IPS-11a (cell line): ENCODE results near the gene KRT25.
"Not testable (repeated sequence)": the region's sequence is repeated elsewhere in the genome, so short reads cannot be mapped to it uniquely, and the experiment has no call there.

Source experiments
- H3K4me3 ChIP-seq: one replicate; pipeline ENCODE4 v1.5.1; 2013; ENCODE audit warnings: low read depth, low read length, control low read depth

The KRT25 gene

DNA sequence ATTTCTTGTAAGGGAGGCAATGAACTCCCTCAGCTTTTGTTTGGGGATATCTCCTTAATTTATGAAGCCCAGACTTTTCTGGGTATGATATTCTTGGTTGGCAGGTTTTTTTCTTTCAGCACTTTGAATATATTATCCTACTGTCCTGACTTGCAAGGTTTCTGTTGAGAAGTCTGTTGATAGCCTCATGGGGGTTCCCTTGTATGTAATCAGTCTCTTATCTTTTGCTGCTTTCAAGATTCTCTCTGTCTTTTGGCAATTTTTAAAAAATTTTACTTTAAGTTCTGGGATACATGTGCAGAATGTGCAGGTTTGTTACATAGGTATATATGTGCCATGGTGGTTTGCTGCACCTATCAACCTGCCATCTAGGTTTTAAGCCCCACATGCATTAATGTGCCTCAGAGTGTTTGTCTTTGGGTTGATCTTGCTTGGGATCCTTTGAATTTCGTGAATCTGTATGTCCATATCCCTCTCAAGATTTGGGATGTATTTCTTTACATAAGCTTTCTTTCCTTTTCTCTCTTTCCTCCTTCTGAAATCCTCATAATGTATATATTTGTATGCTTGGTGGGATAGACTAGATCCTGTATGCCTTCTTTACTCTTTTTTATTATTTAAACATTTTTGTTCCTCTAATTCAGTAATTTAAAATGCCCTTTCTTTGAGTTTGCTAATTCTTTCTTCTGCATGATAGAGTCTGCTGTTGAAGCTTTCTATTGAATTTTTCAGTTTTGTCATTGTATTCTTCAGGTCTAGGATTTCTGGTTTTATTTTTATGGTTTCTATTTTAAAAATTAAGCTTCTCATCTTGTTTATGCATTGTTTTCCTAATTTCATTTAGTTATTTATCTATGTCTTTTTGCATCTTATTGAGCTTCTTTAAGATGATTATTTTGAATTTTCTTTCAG, 5.2 kb upstream of the KRT25 start:
- no peak overlapping the region for H3K4me3 ChIP-seq

DNA sequence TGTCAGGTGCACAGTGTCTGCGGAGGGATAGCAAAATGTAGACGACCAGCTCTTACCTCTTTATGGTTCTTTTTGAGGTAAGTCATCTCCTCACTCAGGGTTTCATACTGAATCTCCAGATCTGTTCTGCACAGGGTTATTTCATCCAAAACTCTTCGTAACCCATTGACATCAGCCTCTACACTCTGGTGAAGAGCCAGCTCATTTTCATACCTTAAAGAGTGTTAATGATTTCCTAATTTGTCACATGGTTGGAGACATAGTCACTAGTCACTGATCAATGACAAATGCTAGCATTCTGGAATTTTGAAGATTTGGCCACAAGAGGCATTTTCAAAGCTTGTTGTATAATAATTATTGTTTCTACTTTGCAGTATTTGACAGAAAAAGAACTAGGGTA, 1.3 kb downstream of the KRT25 start:
- no peak overlapping the region for H3K4me3 ChIP-seq

DNA sequence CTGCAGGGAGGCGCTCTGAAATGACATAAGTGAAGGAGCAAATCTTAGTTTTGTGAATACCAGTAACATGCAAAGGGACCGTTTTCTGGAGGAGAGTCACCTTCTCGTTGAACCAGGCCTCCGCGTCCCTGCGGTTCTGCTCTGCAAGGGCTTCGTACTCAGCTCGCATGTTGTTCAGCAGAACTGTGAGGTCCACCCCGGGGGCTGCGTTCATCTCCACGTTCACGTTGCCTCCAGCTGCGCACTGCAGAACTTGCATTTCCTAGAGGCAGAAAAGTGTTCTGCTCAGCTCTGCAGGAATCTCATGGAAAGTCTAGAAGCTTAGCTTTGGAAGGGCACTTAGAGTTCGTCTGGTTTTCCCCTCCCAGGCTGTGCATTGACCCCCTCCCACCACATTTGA, 4.1 kb downstream of the KRT25 start:
- no peak overlapping the region for H3K4me3 ChIP-seq

DNA sequence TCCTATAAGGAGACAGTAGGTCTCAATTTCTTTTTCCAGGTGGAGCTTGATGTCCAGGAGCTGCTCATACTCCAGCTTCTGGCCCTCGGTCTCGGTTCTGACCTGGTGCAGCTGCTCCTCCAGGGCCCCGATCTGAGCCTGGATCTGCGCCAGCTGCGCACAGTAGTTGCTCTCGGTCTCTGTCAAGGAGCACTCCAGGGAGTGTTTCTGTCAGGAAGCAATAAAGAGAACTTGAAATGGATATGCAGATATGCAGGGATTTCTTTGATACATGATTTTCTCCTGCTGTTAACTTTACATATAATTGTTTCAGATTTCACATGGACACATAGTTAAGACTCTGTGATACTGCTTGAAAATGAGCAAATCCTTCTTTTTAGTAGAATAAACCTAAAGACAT, 4.7 kb downstream of the KRT25 start:
- H3K4me3 ChIP-seq = no peak overlapping the region

DNA sequence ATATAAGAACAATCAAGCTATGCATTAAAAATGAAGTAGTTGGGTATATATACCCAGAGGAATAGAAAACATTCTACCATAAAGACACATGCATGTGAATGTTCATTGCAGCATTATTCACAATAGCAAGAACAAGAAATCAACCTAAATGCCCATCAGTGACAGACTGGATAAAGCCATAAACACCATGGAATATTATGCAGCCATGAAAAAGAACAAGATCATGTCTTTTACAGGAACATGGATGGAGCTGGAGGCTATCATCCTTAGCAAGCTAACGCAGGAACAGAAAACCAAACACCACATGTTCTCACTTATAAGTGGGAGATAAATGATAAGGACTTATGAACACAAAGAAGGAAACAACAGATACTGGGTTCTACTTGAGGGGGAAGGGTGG, 6.5 kb downstream of the KRT25 start:
- not testable (repeated sequence) for H3K4me3 ChIP-seq

DNA sequence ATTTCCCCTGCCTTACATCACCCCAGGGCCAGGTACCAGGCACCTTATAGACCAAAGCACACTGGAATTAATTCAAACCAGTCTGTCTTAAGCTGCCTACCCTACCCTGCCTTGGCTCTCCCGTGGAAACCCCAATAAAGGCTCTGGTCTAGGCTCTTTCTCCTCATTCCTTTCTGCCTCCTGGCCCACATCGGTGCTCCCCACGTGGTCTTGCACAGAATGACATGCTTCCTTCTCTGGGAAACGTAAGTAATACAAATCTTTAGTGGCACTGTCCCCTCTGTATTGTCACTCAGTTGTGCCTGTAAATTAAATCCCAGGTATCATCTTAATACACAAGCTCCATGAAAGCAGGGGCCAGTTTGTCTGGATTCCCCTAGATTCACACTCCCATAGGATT, 16.6 kb downstream of the KRT25 start:
- no peak overlapping the region for H3K4me3 ChIP-seq

DNA sequence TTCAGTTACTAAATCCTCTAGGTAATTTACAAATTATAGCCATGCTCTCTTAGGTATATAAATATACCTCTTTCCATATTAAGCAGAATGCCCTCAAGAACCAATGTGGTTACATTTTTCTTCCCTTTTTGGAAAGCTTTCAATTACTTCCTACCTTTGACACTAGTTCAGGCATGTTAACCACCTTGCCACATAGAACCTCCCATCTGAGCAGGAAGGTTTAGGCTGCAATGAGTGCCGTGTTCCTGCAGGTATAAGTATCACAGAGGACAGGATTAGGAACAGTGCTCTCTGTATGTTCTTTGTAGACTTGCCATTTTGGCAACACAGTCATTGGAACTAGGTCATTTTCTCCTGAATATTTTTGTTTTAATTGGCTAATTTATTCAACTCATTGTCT, 20.1 kb downstream of the KRT25 start:
- no peak overlapping the region for H3K4me3 ChIP-seq

DNA sequence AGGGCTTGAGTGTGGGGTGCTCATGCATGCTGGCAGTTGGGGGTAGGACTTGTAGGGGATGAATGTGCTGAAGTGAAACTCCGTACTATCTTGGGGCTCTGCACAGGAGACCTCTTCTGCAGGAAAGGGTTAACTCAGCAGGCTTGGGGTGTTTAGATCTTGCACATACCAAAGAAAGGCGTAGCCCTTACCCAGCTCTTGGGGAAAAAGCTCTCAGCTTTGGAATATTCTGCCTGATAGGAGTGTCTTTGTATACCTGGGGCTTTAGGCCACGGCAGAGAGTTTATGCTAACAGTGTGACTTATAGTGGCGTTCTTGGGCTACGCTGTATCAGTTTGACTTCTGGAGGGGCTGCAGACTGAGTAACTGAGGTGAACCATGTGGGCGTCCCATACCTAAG, 21.1 kb downstream of the KRT25 start:
- no peak overlapping the region for H3K4me3 ChIP-seq

DNA sequence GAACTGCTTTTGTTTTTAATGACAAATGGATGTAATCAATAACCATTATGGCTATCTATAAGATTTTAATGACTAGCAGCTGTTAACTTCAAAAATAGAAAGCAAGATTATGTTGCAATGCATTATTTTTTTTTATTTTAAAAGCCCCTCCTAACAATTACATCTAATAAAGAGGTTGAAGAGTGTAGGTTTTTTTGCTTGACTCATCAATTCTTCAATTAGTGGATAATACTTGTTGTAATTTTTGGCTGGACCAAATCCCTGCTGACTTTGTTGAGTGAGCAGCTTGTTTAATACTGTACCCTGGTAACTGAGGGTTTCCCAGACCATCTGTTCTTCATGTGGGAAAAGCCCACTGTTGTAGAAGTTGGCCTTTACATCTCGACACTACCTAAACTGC, 24.2 kb downstream of the KRT25 start:
- H3K4me3 ChIP-seq = no peak overlapping the region

DNA sequence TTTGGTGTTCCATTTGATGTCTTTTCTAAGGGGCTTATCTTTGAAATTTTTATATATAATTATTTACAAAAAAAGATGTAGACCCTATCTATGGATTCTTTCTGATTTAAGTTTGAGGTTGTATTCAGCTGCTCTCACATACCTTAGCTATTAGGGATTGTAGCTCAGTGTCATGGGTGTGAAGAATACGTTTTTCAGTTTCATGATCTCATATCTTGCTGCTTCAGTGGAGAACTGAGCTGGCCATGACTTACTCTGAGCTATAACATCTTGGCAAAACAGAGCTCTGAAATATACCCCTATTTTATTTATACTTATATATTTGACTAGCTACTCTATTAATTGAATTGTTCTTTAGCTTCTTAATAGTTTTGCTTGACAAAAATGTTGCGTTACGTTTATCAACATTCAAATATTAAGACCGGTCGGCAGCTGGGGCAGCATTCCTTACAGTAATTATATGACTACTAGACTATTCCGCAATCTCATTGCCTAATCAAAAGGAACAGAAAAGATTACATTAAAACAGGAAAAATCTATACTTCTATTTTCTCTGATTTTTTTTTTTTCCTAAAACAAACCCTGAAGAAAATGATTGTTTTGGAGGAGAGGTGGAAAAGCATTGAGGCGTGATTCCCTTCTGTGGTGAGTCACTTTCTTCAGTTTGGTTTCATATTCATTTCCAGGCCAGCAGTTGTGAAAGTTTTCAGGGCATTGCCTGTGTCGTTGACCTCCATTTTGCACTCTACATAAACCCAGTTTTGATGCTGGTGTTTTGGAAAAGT, 27.5 kb downstream of the KRT25 start:
- H3K4me3 ChIP-seq = no peak overlapping the region

DNA sequence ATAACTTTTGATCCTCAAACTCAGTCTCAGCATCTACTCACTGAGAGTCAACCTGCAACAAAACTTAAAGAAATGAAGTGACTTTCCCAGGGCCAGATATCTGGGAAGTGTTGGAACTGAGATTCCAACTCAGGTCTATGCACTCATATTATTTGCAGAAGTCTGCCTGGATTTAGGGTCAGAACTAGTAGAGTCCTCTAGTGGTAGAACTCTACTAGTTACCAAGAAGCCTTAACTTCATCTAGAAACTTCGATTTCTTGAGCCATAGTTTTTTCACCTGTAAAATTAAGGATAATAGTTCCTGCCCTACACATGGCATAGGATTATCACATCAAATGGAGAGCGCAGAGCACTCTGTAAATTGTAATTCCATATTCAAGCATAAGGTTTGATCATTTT, 28.2 kb downstream of the KRT25 start:
- H3K4me3 ChIP-seq = no peak overlapping the region

DNA sequence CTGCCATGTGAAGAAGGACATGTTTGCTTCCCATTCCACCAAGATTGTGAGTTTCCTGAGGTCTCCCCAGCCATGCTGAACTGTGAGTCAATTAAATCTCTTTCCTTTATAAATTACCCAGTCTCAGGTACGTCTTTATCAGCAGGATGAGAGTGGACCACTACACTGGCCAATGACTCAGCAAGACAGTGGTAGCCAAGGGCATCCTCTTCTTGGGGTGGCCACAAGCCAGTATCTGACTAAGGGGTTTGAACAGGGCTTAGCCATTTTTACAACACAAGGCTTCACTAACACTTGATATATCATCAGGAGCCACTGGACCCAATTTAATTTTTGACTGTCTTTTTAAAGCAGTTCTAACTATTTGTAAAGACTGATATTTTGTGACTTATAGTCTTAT, 30.5 kb downstream of the KRT25 start:
- no peak overlapping the region for H3K4me3 ChIP-seq

DNA sequence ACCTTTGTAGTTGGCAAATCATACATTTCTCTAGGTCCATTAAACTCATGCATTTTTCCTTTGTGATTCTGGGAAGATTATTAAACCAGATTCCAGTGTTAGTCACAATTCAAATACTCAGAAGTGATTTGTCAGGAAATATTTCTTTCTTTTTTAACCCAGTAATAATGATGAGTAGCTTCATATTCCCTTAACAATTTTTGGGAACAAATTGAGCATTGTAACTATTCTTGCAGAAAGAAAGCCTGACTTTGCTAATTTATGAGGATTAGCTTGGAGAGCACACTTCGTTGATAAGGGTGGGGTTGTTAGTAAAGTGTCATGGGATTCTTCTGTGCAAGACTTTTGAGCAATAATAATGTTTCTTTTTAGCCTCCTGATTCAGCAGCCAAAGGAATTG, 32.9 kb downstream of the KRT25 start:
- no peak overlapping the region for H3K4me3 ChIP-seq

DNA sequence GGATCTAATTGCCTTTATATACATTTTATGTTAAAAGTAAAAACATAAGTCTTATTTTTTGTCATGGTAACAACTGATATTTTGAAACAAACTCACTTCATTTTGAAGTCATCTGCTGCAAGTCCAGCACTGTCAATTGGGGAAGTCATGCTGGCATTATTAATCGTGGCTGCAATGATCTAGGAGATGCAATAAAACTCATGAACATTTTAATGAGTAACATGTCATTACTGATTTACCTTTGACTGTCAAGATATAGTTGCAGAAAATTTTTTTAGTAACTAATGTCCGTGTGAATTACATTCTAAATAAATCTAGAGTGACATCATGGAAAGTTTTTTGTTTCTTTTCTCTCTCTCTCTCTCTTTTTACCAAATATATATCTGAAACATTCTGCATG, 34.2 kb downstream of the KRT25 start:
- no peak overlapping the region for H3K4me3 ChIP-seq

DNA sequence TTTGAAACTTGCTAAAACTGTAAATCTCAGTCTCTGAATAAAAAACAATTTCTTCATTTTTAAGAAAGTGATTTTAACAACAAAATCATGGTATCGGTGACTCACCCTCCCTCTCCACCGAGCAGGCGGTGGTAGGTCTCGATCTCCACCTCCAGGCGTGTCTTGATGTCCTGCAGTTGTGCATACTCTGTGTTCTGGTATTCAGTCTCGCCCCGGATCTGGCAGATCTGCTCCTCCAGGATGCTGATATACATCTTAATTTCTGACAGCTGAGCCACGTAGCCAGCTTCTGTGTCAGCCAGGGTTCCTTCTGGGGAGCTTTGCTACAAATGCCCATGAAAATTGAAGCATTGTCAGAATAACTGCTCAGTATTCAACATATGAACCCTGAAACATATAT, 36.2 kb downstream of the KRT25 start:
- H3K4me3 ChIP-seq = no peak overlapping the region

DNA sequence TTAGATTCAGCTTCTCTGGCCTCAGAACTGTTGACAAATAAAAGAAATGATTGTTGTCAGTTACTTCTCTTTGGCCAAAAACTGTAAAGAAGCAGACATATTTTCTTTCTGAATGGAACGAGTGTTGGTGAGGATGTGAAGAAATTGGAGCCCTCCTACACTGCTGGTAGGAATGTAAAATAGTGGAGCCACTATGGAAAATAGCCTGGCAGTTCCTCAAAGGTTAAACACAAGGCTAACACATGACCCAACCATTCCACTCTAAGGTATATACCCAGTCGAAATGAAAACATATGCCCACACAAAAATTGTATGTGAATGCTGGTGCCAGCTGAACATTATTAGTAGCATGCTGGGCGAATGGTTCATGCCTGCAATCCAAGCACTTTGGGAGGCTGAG, 37.4 kb downstream of the KRT25 start:
- H3K4me3 ChIP-seq = no peak overlapping the region

DNA sequence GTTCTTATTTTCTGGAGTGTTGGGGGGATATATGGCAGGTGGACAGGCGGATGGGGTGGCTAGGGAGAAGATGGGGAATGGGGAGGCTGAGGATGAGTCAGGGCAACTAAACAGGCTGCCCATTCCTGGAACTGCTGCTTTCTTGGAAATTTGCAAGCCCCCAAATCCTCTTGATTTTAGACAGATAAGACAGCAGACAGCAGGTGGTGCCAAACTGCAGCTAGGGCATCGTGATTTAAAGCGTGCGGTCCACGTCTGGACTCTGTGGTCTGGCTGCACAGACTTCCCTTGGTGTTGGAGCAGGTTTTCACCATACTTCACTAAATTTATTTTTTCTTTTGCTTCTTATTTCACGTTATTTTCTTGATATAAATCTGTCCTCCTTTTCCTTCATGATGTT, 40.7 kb downstream of the KRT25 start:
- no peak overlapping the region for H3K4me3 ChIP-seq

DNA sequence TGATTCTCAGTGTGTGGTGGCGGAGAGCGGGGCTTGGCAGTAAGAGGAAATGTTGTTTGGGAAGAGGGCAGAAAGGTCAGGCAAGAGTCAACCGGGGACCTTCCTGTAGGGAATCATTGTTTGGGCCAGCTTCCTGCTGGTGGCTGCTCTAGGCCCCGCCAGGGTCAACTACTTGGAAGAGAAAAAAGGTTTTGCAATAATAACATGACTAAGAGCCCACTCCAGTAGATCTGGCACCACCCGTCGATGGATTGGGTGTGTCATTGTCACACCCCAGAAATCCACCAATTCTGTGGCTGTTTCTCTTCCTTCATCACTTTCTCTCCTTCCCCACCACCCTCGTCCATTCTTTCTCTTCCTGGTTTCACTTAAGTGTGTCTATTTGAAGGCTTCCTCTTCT, 47.4 kb downstream of the KRT25 start:
- no peak overlapping the region for H3K4me3 ChIP-seq

DNA sequence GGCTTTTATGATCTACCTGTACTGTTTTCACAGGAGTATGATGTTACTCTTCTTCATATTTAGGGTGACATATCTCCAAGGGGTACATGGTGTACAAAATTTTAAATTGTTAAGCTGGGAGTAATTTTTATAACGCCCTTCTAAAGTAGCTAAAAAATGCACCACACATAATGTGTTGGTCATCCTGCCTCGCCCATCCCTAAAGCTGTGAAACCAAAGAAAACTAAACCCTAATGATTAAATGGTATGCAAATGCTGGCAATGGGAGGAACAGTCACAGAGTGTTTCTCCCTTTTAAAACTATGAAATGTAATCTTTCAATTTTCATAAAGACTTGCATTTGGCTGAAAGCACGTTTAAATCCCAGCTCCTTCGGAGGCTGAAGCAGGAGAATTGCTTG, 49.5 kb downstream of the KRT25 start:
- H3K4me3 ChIP-seq = no peak overlapping the region

DNA sequence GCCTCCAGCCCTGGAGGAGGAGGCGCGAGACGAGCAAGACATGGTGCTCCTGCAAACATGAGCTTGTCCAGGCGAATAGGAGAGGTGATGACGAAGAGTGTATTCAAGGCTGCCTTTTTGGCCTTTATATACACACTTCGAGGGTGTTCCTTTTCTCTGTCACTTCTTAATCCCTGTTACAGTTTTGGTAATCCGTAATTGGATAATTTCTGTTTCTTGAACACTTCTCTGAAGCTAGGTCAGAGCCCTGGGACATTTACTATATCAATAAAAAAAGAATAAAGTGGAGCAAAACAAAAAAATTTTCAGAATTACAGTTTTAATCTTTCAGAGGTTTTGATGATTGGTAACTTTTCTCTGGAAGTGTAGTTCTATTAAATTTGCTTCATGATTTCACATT, 51.5 kb downstream of the KRT25 start, which contains the start of gene KRT24:
Gene KRT24 (minus strand): TSS at position 101 of the 400 bp plus-strand sequence. CDS start 59 bp downstream, at position 42.
- no peak within 1 kb of the TSS for H3K4me3 ChIP-seq

DNA sequence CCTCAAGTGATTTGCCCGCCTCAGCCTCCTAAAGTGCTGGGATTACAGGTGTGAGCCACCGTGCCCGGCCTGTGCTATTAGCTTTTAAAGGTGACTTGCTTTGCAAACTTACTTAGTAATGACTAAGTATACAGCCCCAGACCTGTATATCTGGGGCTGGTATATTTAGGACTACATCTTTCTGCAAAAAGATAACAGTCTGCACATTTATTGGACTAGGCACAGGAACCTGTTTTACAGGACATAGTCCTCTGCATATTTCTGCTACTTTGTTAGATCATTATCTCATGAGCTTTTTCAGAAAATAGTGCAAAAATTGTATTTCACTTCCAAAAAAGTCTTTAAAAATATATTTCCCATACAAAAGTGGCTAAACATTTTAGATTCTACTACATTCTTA, 52.9 kb downstream of the KRT25 start:
- H3K4me3 ChIP-seq = no peak overlapping the region

DNA sequence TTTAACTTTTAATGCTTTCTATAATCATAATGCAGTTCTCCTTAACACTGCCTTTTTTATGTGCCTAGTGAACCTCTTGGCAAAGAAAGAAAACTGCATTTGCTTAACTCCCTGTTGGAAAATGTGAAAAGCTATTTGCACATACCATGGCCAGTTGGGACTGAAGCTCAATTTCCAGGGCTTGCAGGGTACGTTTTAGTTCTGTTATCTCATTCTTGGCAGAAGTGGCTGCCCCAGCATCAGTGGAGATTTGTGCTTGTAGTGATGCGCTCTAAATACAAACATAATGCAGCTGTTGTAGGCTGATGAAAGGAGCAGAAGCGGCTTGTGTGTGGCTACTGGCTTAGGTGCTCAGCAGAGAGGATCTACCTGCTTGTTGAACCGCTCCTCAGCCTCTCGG, 55.3 kb downstream of the KRT25 start:
- H3K4me3 ChIP-seq = no peak overlapping the region
